Heart left ventricle (tissue), 16 donors: ENCODE results near the gene SDR39U1. TPM values are rescaled to one million over a fixed set of nuclear protein-coding genes. Genes with fewer than 3 reads are reported as not detected.

Source experiments
- ATAC-seq, 4 donors: fragments of 200-7000 bp; cut with Tn5 transposase; one replicate each; pipeline ENCODE4 v1.9.1; 2020 to 2022; ENCODE audit warnings: moderate library complexity in 4 of 4, mild to moderate bottlenecking in 3 of 4, moderate number of reproducible peaks in 1 of 4
- DNase-seq, 5 donors: peaks; one replicate each; pipeline ENCODE4 v3.0.0-alpha.2; 2020
- H3K27ac ChIP-seq, 12 donors: fragments of 200-600 bp; sonication (generic) in 4 of 12; one replicate each; pipeline versions ENCODE4 v1.5.0 to v1.8.0; 2016 to 2022; ENCODE audit warnings: mild to moderate bottlenecking in 2 of 12
- H3K27me3 ChIP-seq, 9 donors: fragments of 200-600 bp; sonication (generic) in 2 of 9; one replicate each; pipeline versions ENCODE4 v1.5.1 to v1.8.0; 2016 to 2022; ENCODE audit warnings: mild to moderate bottlenecking in 3 of 9
- H3K36me3 ChIP-seq, 9 donors: fragments of 200-600 bp; sonication (generic) in 2 of 9; one replicate each; pipeline versions ENCODE4 v1.5.0 to v1.8.0; 2018 to 2022; ENCODE audit warnings: mild to moderate bottlenecking in 2 of 9
- H3K4me1 ChIP-seq, 12 donors: fragments of 200-600 bp; sonication (generic) in 4 of 12; one replicate each; pipeline versions ENCODE4 v1.5.0 to v1.8.0; 2016 to 2022; ENCODE audit warnings: mild to moderate bottlenecking in 3 of 12
- H3K4me3 ChIP-seq, 12 donors: fragments of 200-600 bp; sonication (generic) in 4 of 12; one replicate each; pipeline versions ENCODE4 v1.5.0 to v1.8.0; 2017 to 2022; ENCODE audit warnings: mild to moderate bottlenecking in 9 of 12, moderate library complexity in 4 of 12
- H3K9me3 ChIP-seq, 12 donors: fragments of 200-600 bp; sonication (generic) in 4 of 12; one replicate each; pipeline versions ENCODE4 v1.5.0 to v1.8.0; 2016 to 2022; ENCODE audit warnings: mild to moderate bottlenecking in 1 of 12
- POLR2A ChIP-seq, 2 donors: fragments of 450-650 bp; IDR thresholded peaks; one replicate each; pipeline ENCODE4 v1.6.1; 2017; ENCODE audit warnings: antibody characterized with exemption in 2 of 2, mild to moderate bottlenecking in 2 of 2, moderate library complexity in 2 of 2
- WGBS, 4 donors: extraction: QIAGEN DNeasy Blood & Tissue Kit in 2 of 4; methylation state at CpG; one replicate each; pipeline versions ENCODE4 v1.1.5 to v1.1.7; 2013 to 2018; 5-methylcytosine and 5-hydroxymethylcytosine counted together
- intact Hi-C, 10 donors: fragments of 100-400 bp; cut with DNase I; formaldehyde crosslinking; loops; one replicate each; pipeline versions ENCODE4 v1.11.1 to v1.14.2; 2022
- polyA plus RNA-seq, 2 donors: library from polyadenylated mRNA; stranded (reverse); fragments of 200-250 nt; gene quantifications; one replicate each; pipeline ENCODE4 v1.2.3, GENCODE V29; 2013
- total RNA-seq, 9 donors: library from RNA; depleted of rRNA in 2 of 9; stranded (reverse); fragments of >200 nt in 2 of 9; fragmentation: NEBNext Ultra II Directional in 3 of 9; extraction: Animal tissue kit (Norgen Biotek cat#: 25700) in 3 of 9; gene quantifications; one replicate each; pipeline versions ENCODE4 v1.1.0 to v1.2.4, GENCODE V29; 2016 to 2023
- TF ChIP-seq, protein P1 (sequence below), 12 donors: fragments of 200-600 bp; sonication (generic) in 4 of 12; IDR thresholded peaks; one replicate each; pipeline versions ENCODE4 v1.5.0 to v1.8.0; 2018 to 2022; ENCODE audit warnings: antibody characterized with exemption in 12 of 12, mild to moderate bottlenecking in 5 of 12
- donor health status: ischemic (EF 13 %, LVEDD 7.1; RV severe dilation, severe dysfunction).
- donor health status: healthy with polysubstance abuse.
- donor health status: DM: no; HTN: yes; CAD: no.
- donor health status: DM: no; HTN: no; CAD: no.
- donor health status: ischemic (EF 25% LVEDD 6.9; RV normal size, moderate dysfunction).
- donor health status: ischemic (EF 25% LVEDD 5.7; RV mildly dilated, moderate dysfunction).
- donor health status: healthy.
- donor health status: DM: yes; HTN: yes; CAD: no.
- donor health status: ischemic (EF 35%, LVEDD 5.7; RV mildly dilated, moderate dysfunction).
- donor health status: nonischemic (EF 11% LVEDD 7.7; RV severe dilation, severe dysfunction).
- donor health status: DM: yes; HTN: yes; CAD: no.
- donor health status: PGD.
- donor health status: ischemic (EF 29% LVEDD 5.4; RV normal size, mild dysfunction).
- donor health status: nonischemic (EF 23%, LVEDD 6.1; RV moderate dilation, normal function).

The SDR39U1 gene
- total and polyA plus RNA-seq, 11 donors = 58.6 to 109 (median 63.7) TPM

DNA sequence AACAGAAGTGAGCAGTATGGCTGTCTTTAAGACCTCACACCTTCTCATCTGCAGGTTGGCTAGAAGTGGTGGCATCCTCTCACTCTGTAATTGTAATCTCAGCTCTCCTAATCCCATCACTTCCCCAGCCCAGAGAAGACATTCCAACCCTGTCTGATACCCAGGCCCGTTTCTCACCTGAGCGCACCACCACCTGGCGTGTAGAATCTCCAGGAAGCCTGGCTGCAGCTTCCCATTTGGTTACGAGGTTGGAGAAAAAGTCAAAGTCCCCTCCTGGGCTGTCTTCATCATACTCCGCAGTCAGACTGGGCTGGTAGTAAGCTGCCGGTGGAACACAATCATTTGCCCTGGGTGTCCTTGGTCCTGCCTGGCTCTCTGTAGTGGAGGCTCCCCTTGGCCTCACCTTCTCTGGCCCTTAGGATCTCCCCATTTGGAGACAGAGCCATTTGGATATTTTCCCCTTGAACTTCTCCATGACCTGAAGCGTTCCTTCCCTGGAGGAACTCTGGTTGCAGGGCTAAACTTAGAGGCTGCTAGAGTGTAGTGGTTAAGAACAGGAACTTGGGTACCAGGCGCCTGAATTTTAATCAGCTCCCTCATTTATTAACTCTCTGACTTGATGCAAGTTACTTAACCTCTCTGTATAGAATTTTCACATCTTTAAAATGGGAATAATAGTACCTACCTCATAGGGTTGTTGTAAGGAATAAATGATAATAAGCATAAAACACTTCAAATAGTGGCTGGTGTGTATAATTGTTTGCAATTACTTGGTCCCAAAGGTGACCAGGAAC, 1.8 kb downstream of the SDR39U1 start:
- no peak for TF ChIP-seq POLR2A (IDR thresholded peaks at IDR 0.05)
- TF ChIP-seq, protein P1, sequence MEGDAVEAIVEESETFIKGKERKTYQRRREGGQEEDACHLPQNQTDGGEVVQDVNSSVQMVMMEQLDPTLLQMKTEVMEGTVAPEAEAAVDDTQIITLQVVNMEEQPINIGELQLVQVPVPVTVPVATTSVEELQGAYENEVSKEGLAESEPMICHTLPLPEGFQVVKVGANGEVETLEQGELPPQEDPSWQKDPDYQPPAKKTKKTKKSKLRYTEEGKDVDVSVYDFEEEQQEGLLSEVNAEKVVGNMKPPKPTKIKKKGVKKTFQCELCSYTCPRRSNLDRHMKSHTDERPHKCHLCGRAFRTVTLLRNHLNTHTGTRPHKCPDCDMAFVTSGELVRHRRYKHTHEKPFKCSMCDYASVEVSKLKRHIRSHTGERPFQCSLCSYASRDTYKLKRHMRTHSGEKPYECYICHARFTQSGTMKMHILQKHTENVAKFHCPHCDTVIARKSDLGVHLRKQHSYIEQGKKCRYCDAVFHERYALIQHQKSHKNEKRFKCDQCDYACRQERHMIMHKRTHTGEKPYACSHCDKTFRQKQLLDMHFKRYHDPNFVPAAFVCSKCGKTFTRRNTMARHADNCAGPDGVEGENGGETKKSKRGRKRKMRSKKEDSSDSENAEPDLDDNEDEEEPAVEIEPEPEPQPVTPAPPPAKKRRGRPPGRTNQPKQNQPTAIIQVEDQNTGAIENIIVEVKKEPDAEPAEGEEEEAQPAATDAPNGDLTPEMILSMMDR (IDR thresholded peaks at IDR 0.05) = no peak
- peaks cover 0 to 58% (median 46%) of the 10 kb centered on the region in 9 donors for H3K36me3 ChIP-seq
- H3K27ac ChIP-seq = peak overlapping the region in 5 of 12 donors; percentile 94 to 100 (median 99)
- H3K27me3 ChIP-seq = no peaks in the 10 kb centered on the region
- H3K4me3 ChIP-seq = no peak overlapping the region
- ATAC-seq = no peak
- intact Hi-C loops = no loop called here
- no peaks in the 10 kb centered on the region for H3K9me3 ChIP-seq
- no peak for DNase-seq
- 82 to 84% (median 83%) methylated on average over 8 of the region's 8 CpGs for WGBS, 4 donors
- H3K4me1 ChIP-seq = peaks cover 0 to 65% (median 54%) of the 10 kb centered on the region in 12 donors

DNA sequence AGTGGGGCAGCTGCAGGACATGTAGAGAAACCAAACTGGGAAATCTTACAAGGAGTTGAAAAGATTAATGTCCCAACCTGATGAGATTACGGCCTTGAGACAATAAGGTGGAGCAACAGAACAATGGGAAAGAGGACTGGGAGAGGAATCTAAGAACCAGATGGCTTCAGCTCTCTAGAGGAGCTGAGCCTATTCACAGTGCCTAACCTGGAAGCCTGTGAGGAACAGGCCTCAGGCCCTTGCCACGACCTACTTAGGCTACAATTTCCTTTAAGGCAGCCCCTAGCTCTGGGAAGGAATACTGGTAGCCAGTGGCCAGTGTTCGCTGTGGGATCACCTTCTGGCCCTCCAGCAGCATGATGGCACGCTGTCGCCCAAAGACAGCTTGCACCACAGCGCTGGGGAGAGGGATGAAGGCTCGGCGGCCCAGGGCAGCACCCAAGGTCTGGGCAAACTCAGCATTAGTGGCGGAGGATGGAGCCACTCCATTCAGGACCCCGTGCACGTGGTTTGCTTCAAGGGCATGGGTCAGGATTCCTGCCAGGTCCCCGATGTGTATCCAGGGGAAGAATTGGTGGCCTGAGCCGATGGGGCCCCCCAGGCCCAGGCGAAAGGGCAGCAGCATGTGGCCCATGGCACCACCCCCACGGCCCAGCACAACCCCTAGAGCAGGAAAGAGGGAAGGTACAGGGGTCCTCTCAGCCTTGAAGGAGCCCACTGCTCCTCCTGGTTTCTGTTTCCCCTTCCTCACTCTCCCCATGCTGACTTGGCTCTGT, 2.6 kb downstream of the SDR39U1 start:
- 61 to 75% (median 72%) methylated on average over 12 to 15 of the region's 15 CpGs for WGBS, 4 donors
- ATAC-seq (no peak), DNase-seq (no peak)
- Histone ChIP-seq H3K27ac (peak overlapping the region in 4 of 12 donors; percentile 4 to 99 (median 15)), H3K36me3 (peaks cover 0 to 64% (median 54%) of the 10 kb centered on the region in 9 donors), H3K27me3 (no peaks in the 10 kb centered on the region), H3K4me3 (no peak overlapping the region), H3K4me1 (peaks cover 0 to 70% (median 57%) of the 10 kb centered on the region in 12 donors), H3K9me3 (no peaks in the 10 kb centered on the region)
- intact Hi-C loops = loop anchor here in 8 of 10 donors (5.0 to 10.0 kb wide), 5 partner anchors 108 to 208 kb away; partner anchors contain the start of genes TINF2 (in 5 of the 8), GMPR2 (in 1 of the 8), LTB4R (in 1 of the 8) and LTB4R2 (in 1 of the 8)
- TF ChIP-seq POLR2A (IDR thresholded peaks at IDR 0.05) = no peak
- TF ChIP-seq, protein P1 (IDR thresholded peaks at IDR 0.05) = no peak

DNA sequence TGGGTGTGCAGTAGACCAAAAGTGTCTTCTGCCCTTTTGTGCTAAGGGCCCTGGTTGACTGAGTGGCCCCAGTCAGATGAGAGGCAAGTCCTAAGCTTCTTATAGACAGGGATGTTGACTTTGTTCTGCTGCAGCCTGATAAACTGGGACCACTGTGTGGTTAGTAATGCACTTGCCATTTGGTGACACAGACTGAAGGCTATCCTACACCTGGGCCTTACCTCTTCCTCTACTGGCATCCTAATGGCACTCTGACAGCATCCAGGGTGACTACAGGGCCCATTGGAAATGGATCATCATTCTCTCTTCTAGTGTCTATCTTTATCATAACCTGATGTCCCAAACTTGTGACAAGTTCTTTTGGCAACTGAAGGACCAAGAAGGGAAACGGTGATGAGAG, 3.3 kb downstream of the SDR39U1 start:
- WGBS, 4 donors = 31 to 51% (median 46%) methylated on average over 1 of the region's 1 CpG
- H3K27me3 ChIP-seq = no peaks in the 10 kb centered on the region
- no peak for DNase-seq
- no peak for ATAC-seq
- TF ChIP-seq, protein P1 (IDR thresholded peaks at IDR 0.05) = no peak
- H3K36me3 ChIP-seq = peaks cover 0 to 72% (median 60%) of the 10 kb centered on the region in 9 donors
- intact Hi-C loops = loop anchor here in 8 of 10 donors (5.0 to 10.0 kb wide), 5 partner anchors 107 to 207 kb away; partner anchors contain the start of genes TINF2 (in 5 of the 8), GMPR2 (in 1 of the 8), LTB4R (in 1 of the 8) and LTB4R2 (in 1 of the 8)
- peak overlapping the region in 1 of 12 donors; percentile 7 for H3K27ac ChIP-seq
- H3K9me3 ChIP-seq = no peaks in the 10 kb centered on the region
- H3K4me1 ChIP-seq = peaks cover 0 to 75% (median 57%) of the 10 kb centered on the region in 12 donors
- no peak overlapping the region for H3K4me3 ChIP-seq
